Smooth muscle cell (in vitro differentiated cells): ENCODE results near the gene GALNT11. TPM values are rescaled to one million over a fixed set of nuclear protein-coding genes. Genes with fewer than 3 reads are reported as not detected.

Experiments
- DNase-seq: peaks from one replicate; lab custom pipeline; 2025; ENCODE audit not compliant: unreplicated experiment; lab: John Stamatoyannopoulos, UW
- H2AFZ ChIP-seq: fragments of 200-600 bp; sonication (generic); 2 replicates; pipeline ENCODE4 v1.6.0; 2016; ENCODE audit warnings: antibody characterized with exemption, low read depth, mild to moderate bottlenecking
- H3F3A ChIP-seq: fragments of 200-600 bp; sonication (generic); 2 replicates; pipeline ENCODE4 v1.6.0; 2017; ENCODE audit warnings: antibody characterized with exemption, low read depth
- H3K27ac ChIP-seq: fragments of 200-600 bp; sonication (generic); 2 replicates; pipeline ENCODE4 v1.5.1; 2016; ENCODE audit warnings: low read depth, mild to moderate bottlenecking
- H3K27me3 ChIP-seq: fragments of 200-600 bp; sonication (generic); 2 replicates; pipeline ENCODE4 v1.6.1; 2016; ENCODE audit warnings: low read depth, mild to moderate bottlenecking
- H3K36me3 ChIP-seq: fragments of 200-600 bp; sonication (generic); 2 replicates; pipeline ENCODE4 v1.5.1; 2016; ENCODE audit warnings: low read depth
- H3K4me1 ChIP-seq: fragments of 200-600 bp; sonication (generic); 2 replicates; pipeline ENCODE4 v1.5.1; 2016; ENCODE audit warnings: low read depth
- H3K4me2 ChIP-seq: fragments of 200-600 bp; sonication (generic); 2 replicates; pipeline ENCODE4 v1.6.0; 2016; ENCODE audit warnings: mild to moderate bottlenecking
- H3K4me3 ChIP-seq: fragments of 200-600 bp; sonication (generic); 2 replicates; pipeline ENCODE4 v1.5.1; 2016; ENCODE audit warnings: mild to moderate bottlenecking
- H3K79me2 ChIP-seq: fragments of 200-600 bp; sonication (generic); 2 replicates; pipeline ENCODE4 v1.6.0; 2016; ENCODE audit warnings: low read depth, mild to moderate bottlenecking
- H3K9ac ChIP-seq: fragments of 200-600 bp; sonication (generic); 2 replicates; pipeline ENCODE4 v1.6.0; 2016; ENCODE audit warnings: low read depth
- H3K9me3 ChIP-seq: fragments of 200-600 bp; sonication (generic); replicated peaks from 2 replicates; pipeline ENCODE4 v1.5.1; 2016; ENCODE audit warnings: low read depth
- H4K20me1 ChIP-seq: fragments of 200-600 bp; sonication (generic); 2 replicates; pipeline ENCODE4 v1.6.0; 2016; ENCODE audit warnings: low read depth
- CTCF ChIP-seq: fragments of 200-600 bp; sonication (generic); IDR thresholded peaks from 2 replicates; pipeline ENCODE4 v1.5.1; 2017; ENCODE audit warnings: borderline replicate concordance, mild to moderate bottlenecking, antibody characterized with exemption; ENCODE audit not compliant: insufficient read depth, poor library complexity, severe bottlenecking
- WGBS: methylation state at CpG from one replicate; pipeline ENCODE4 v1.1.7; 2016; ENCODE audit warnings: low lambda C conversion rate; 5-methylcytosine and 5-hydroxymethylcytosine counted together
- polyA plus RNA-seq: library from polyadenylated mRNA; unstranded; fragments of >200 nt; fragmentation: Nextera tagmentation; extraction: Ambion mirVana; gene quantifications from 2 replicates; pipeline ENCODE4 v1.2.1, GENCODE V29; 2016
- total RNA-seq: library from RNA; depleted of rRNA; stranded (reverse); fragments of >200 nt; gene quantifications from 2 replicates; pipeline ENCODE4 v1.2.3, GENCODE V29; 2014

The GALNT11 gene
- total and polyA plus RNA-seq, 2 experiments from 2014 or later = 40.8 to 73.6 TPM

GRCh38 chr7:152106990-152107389, 81.5 kb downstream of the GALNT11 start:
- Histone ChIP-seq H3K9me3 (no peaks in the 10 kb centered on the region), H3F3A (no peaks in the 10 kb centered on the region), H4K20me1 (no peaks in the 10 kb centered on the region), H2AFZ (no peak overlapping the region), H3K36me3 (peaks cover 4% of the 10 kb centered on the region), H3K4me1 (no peaks in the 10 kb centered on the region), H3K27ac (no peak overlapping the region), H3K9ac (no peak overlapping the region), H3K4me2 (no peak overlapping the region), H3K79me2 (no peaks in the 10 kb centered on the region), H3K4me3 (no peak overlapping the region), H3K27me3 (no peaks in the 10 kb centered on the region)
- DNase-seq = no peak
- 69% methylated on average over 4 of the region's 4 CpGs for WGBS
- no peak for TF ChIP-seq CTCF

- H3F3A ChIP-seq = no peaks in the 10 kb centered on the region
Measured at GRCh38 chr7:152107945-152108344, 82.5 kb downstream of the GALNT11 start.

GRCh38 chr7:152108359-152108758, 82.9 kb downstream of the GALNT11 start:
- H3K27me3 ChIP-seq = no peaks in the 10 kb centered on the region
- no peak overlapping the region for H2AFZ ChIP-seq
- no peaks in the 10 kb centered on the region for H3K4me1 ChIP-seq
- no peak overlapping the region for H3K9ac ChIP-seq
- DNase-seq = no peak
- H3K9me3 ChIP-seq = no peaks in the 10 kb centered on the region
- no peaks in the 10 kb centered on the region for H3F3A ChIP-seq
- WGBS = 84% methylated on average over 7 of the region's 7 CpGs
- peaks cover 4% of the 10 kb centered on the region for H3K36me3 ChIP-seq
- no peak overlapping the region for H3K4me2 ChIP-seq
- no peak overlapping the region for H3K4me3 ChIP-seq
- no peaks in the 10 kb centered on the region for H3K79me2 ChIP-seq
- no peak overlapping the region for H3K27ac ChIP-seq
- TF ChIP-seq CTCF = no peak
- no peaks in the 10 kb centered on the region for H4K20me1 ChIP-seq

More at GRCh38 chr7:152107945-152108344, 82.5 kb downstream of the GALNT11 start:
- Histone ChIP-seq H3K4me3 (no peak overlapping the region), H3K9me3 (no peaks in the 10 kb centered on the region), H3K4me2 (no peak overlapping the region), H3K9ac (no peak overlapping the region), H3K27me3 (no peaks in the 10 kb centered on the region), H3K79me2 (no peaks in the 10 kb centered on the region), H3K4me1 (no peaks in the 10 kb centered on the region), H4K20me1 (no peaks in the 10 kb centered on the region), H3K27ac (no peak overlapping the region), H3K36me3 (peaks cover 4% of the 10 kb centered on the region), H2AFZ (no peak overlapping the region)
- WGBS = 96% methylated on average over 17 of the region's 17 CpGs
- DNase-seq = no peak
- no peak for TF ChIP-seq CTCF

GRCh38 chr7:152112829-152113228, 87.4 kb downstream of the GALNT11 start:
- H3K36me3 ChIP-seq = no peaks in the 10 kb centered on the region
- no peak overlapping the region for H2AFZ ChIP-seq
- H3K27ac ChIP-seq = no peak overlapping the region
- no peaks in the 10 kb centered on the region for H3K27me3 ChIP-seq
- H4K20me1 ChIP-seq = no peaks in the 10 kb centered on the region
- H3K9me3 ChIP-seq = no peaks in the 10 kb centered on the region
- no peak for DNase-seq
- no peaks in the 10 kb centered on the region for H3K79me2 ChIP-seq
- no peak overlapping the region for H3K9ac ChIP-seq
- no peak for TF ChIP-seq CTCF
- H3K4me1 ChIP-seq = no peaks in the 10 kb centered on the region
- H3K4me3 ChIP-seq = no peak overlapping the region
- no peaks in the 10 kb centered on the region for H3F3A ChIP-seq
- no peak overlapping the region for H3K4me2 ChIP-seq
